Inflammatory macrophage (primary cell): ENCODE results near the gene RNF227.

Experiments
- DNase-seq, 2 donors: peaks; one replicate each; pipeline ENCODE4 v3.0.0-alpha.2; 2020 to 2022

RNF227 gene

GRCh38 chr17:7929158-7930023 is 13.3 kb upstream of the RNF227 start, which contains the start of gene KCNAB3:
KCNAB3 (minus strand) TSS chr17:7929856; CDS start chr17:7929435, 421 bp downstream.
- DNase-seq, result no peak

- no peak for DNase-seq
Observed at GRCh38 chr17:7927596-7927995, 11.5 kb upstream of the RNF227 start.

GRCh38 chr17:7922845-7923628 is 6.9 kb upstream of the RNF227 start:
- peak; percentile 52 to 64 for DNase-seq

GRCh38 chr17:7922269-7922844 is 6.3 kb upstream of the RNF227 start:
- no peak for DNase-seq

- DNase-seq, result no peak
Observed at GRCh38 chr17:7916808-7917207, 719 bp upstream of the RNF227 start.

GRCh38 chr17:7916385-7916682 is 245 bp upstream of the RNF227 start:
- no peak for DNase-seq

GRCh38 chr17:7915179-7915610 is 894 bp downstream of the RNF227 start:
- DNase-seq, result peak; percentile 30 to 74

- peak; percentile 73 to 78 for DNase-seq
Observed at GRCh38 chr17:7912927-7913524, 3.1 kb downstream of the RNF227 start.

- DNase-seq, result no peak
Observed at GRCh38 chr17:7911116-7911515, 5.0 kb downstream of the RNF227 start.

GRCh38 chr17:7910711-7911110 is 5.4 kb downstream of the RNF227 start:
- peak in 1 of 2 donors; percentile 49 for DNase-seq

GRCh38 chr17:7910281-7910680 is 5.8 kb downstream of the RNF227 start:
- no peak for DNase-seq

GRCh38 chr17:7909089-7909488 is 7.0 kb downstream of the RNF227 start:
- DNase-seq, result no peak

- DNase-seq, result no peak
Observed at GRCh38 chr17:7903154-7904103, 12.7 kb downstream of the RNF227 start.

GRCh38 chr17:7897773-7898172 is 18.3 kb downstream of the RNF227 start:
- DNase-seq, result peak; percentile 73 to 83

- DNase-seq, result no peak
Observed at GRCh38 chr17:7897090-7897489, 19.0 kb downstream of the RNF227 start.

- DNase-seq, result no peak
Observed at GRCh38 chr17:7894866-7895265, 21.2 kb downstream of the RNF227 start.

- no peak for DNase-seq
Observed at GRCh38 chr17:7894226-7894625, 21.9 kb downstream of the RNF227 start.

GRCh38 chr17:7893187-7893880 is 22.8 kb downstream of the RNF227 start:
- no peak for DNase-seq

GRCh38 chr17:7889166-7889955 is 26.7 kb downstream of the RNF227 start:
- DNase-seq, result peak; percentile 88 to 89

GRCh38 chr17:7888184-7888920 is 27.7 kb downstream of the RNF227 start, which contains the start of gene CHD3:
CHD3 (plus strand) TSS chr17:7888789; CDS start chr17:7889001, 212 bp downstream.
- no peak for DNase-seq
